ENCODE results near the gene ALDH3B2. TPM values are rescaled to one million over a fixed set of nuclear protein-coding genes. Genes with fewer than 3 reads are reported as not detected.
A peak's percentile ranks its signal among the peaks of the same experiment; 100 is the strongest.
"Not testable (repeated sequence)": the region's sequence is repeated elsewhere in the genome, so short reads cannot be mapped to it uniquely, and the experiment has no call there.

Gene ALDH3B2
- total RNA-seq, 8 experiments from 2014 or later: 0.08 to 0.57 (median 0.15) TPM; not detected in 4

DNA sequence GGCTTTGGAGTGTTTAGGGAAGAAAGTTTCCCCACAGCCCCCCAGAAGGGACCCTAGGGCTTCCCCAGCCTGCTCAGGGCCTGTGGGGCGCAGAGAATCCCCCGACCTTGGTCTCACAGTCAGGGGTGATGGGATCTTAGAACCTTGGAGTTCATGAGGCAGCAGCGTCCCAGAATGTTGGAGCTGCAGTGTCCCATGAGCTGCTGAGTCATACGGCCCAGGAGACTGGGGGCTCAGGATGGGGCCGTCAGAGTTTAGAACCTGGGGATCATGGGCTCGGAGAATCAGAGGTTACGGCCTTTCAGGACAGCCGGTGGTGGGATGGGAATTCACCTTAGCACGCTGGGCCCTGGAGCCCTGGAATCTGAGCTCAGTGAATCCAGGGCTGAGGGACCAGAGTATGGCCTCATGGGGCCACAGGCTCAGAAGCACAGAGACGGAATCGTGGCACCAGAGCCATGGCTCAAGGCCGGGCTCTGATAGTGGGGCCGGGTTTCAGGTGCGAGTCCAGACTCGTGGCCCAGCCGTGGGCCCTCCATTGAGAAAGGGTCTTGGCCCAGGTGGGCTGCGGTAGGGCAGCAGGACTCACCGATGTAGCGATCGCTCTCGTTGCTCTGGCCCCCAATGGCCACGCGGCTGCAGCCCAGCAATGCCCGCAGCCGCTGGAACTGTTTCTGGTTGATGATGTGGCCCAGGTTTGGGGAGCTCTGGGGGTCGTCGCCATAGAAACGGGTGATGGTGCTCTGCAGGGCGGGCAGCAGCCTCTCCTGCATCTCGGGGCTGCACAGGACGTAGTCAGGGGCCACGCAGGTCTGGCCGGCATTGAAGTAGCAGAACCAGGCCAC lies 9.5 kb downstream of the ALDH3B2 start:
- 60 to 81% (median 72%) methylated on average over 1 to 11 of the region's 33 CpGs; no CpG with 5 or more reads in 6 of the 10 experiments for WGBS, 10 experiments
- ATAC-seq (replicated peaks in 6 of 8): no peak
- Histone ChIP-seq H3K4me1 (replicated peaks in 1 of 2) (no peaks in the 10 kb centered on the region), H3K27ac (no peak overlapping the region), H3K4me3 (no peak overlapping the region)
- in situ Hi-C loops (cut with MboI; ENCODE audit: low pct_unique_long_range_greater_than_20kb in 2 of 9, low sequenced_read_pairs in 9 of 9, unreplicated experiment in 9 of 9): no loop called here

DNA sequence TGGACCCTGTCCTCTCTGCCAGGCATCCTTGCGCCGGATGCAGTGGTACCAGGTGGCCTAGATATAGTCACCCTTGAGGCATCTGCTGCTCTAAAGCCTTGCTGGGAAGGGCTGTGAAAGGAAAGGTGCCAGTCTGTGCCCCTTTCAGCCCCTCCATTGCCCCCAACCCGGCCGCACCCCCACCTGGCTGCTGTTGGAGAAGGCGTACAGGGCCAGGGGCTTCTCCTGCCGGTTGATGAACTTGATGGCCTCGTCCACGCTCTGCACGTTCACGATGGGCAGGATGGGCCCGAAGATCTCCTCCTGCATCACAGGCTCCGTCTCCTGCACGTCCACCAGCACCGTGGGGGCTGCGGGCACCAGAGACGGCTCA lies 10.2 kb downstream of the ALDH3B2 start:
- Histone ChIP-seq H3K27ac (no peak overlapping the region), H3K4me3 (no peak overlapping the region), H3K4me1 (replicated peaks in 1 of 2) (peaks cover 0 to 1% of the 10 kb centered on the region in 2 donors)
- in situ Hi-C loops (cut with MboI; ENCODE audit: low pct_unique_long_range_greater_than_20kb in 2 of 9, low sequenced_read_pairs in 9 of 9, unreplicated experiment in 9 of 9): no loop called here
- 92 to 100% methylated on average over 2 to 8 of the region's 16 CpGs; no CpG with 5 or more reads in 8 of the 10 experiments for WGBS, 10 experiments
- ATAC-seq (replicated peaks in 6 of 8): no peak

DNA sequence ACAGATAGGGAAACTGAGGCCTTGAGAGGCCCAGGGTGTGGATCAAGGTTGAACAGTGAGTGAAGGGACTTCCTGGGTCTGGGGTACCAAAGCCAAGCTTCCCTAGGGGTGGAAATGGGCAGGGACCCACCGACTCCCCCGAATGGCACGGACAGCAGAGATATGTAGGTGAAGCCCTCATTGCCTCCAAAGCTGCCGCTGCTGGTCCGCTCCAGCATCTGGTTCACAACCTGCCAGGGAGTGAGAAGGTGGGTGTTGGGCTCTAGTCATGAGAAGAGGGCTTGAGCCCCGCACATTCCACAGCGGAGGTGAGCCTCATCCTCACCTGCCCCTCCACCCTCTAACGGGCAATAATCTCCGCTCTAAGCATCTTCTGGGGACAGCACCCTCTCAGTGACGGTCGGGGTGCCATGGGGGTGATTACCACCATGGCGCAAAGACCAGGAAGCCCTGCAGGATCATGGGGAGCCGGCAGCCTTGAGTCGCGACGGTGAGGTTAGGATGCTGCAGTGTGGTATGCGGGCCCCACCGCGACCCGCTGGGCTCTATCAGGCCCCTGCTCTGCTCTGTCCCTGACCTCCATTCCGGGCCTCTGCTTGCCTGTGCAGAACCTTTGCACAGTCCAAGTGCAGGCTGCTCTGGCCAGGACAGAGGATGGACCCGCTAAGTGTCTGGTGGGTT lies 10.8 kb downstream of the ALDH3B2 start:
- no peak for ATAC-seq (replicated peaks in 6 of 8)
- no peak overlapping the region for H3K4me3 ChIP-seq
- H3K4me1 ChIP-seq (replicated peaks in 1 of 2): peaks cover 0 to 5% of the 10 kb centered on the region in 2 donors
- in situ Hi-C loops (cut with MboI; ENCODE audit: low pct_unique_long_range_greater_than_20kb in 2 of 9, low sequenced_read_pairs in 9 of 9, unreplicated experiment in 9 of 9): no loop called here
- H3K27ac ChIP-seq: no peak overlapping the region
- 40 to 93% (median 78%) methylated on average over 1 to 11 of the region's 22 CpGs; no CpG with 5 or more reads in 6 of the 10 experiments for WGBS, 10 experiments

DNA sequence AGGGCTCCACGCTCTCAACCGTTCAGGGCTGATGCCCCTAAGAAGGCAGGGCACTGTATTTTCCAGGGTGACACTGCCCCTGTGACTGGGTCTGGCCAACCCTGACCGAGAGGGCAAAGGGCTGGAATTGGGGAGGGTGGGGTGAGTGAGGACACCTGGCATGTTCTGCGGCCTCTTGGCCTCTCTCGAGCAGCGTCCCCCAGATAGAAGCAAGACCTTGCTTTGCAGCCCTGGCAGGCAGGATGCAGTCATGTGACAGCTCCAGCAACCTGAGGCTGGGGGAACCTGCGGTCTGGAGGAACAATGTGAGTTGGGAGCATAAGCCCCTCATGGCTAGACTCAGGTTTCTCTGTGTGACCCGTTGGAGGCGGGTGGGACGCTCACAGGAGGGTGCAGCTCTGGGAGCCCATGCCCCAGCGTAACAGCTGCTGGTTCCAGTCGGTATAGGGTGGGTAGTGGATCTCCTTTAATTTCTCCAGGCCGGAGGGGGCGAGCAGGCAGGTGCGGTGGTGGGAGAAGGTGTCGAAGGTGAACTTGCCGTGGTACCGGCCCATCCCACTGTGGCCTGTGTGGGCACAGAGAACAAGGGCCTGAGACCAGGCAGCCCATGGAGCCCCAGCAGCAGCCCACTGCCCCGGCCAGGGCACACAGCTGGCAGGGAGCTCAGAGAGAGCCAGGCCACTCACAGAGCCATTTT lies 11.4 kb downstream of the ALDH3B2 start:
- Histone ChIP-seq H3K4me1 (replicated peaks in 1 of 2) (peaks cover 0 to 5% of the 10 kb centered on the region in 2 donors), H3K4me3 (no peak overlapping the region), H3K27ac (no peak overlapping the region)
- in situ Hi-C loops (cut with MboI; ENCODE audit: low pct_unique_long_range_greater_than_20kb in 2 of 9, low sequenced_read_pairs in 9 of 9, unreplicated experiment in 9 of 9): no loop called here
- no peak for ATAC-seq (replicated peaks in 6 of 8)
- 76 to 100% (median 86%) methylated on average over 2 to 6 of the region's 19 CpGs; no CpG with 5 or more reads in 7 of the 10 experiments for WGBS, 10 experiments

DNA sequence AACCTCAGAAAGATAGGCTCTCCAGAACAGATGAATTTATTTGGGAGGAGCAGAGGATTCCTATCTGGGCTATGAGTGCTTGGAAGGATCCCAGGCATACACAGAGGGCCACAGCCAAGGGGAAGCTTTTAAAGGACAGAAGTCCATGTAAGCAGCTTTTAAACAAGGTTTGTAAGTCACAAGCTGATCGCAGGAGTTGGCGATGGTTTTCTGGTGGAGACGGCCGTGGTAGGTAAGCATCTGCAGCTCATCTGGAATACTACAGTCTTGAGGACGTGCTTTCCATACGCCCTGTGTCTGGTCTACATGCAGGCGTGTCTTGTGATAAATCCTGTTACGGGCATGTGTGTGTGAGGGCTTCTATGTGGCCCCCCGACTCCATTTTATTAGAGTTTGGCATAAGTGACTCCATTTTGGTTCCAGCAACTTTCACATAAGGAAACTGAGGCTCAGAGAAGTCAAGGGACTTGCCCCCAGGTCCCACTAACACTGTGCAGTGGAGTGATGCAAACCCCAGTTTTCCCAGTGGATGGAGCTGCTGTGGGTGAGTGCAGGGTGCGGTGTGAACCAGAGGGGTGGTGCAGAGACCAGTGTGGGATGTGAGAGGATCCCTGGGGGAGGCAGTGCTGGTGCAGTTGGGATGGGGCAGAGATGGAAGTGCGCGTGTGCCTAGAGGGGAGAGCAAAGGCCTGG lies 12.1 kb downstream of the ALDH3B2 start:
- WGBS, 10 experiments: 17 to 91% (median 83%) methylated on average over 1 to 6 of the region's 12 CpGs; no CpG with 5 or more reads in 3 of the 10 experiments
- peaks cover 0 to 5% of the 10 kb centered on the region in 2 donors for H3K4me1 ChIP-seq (replicated peaks in 1 of 2)
- ATAC-seq (replicated peaks in 6 of 8): no peak
- in situ Hi-C loops (cut with MboI; ENCODE audit: low pct_unique_long_range_greater_than_20kb in 2 of 9, low sequenced_read_pairs in 9 of 9, unreplicated experiment in 9 of 9): no loop called here
- H3K4me3 ChIP-seq: no peak overlapping the region
- H3K27ac ChIP-seq: no peak overlapping the region

DNA sequence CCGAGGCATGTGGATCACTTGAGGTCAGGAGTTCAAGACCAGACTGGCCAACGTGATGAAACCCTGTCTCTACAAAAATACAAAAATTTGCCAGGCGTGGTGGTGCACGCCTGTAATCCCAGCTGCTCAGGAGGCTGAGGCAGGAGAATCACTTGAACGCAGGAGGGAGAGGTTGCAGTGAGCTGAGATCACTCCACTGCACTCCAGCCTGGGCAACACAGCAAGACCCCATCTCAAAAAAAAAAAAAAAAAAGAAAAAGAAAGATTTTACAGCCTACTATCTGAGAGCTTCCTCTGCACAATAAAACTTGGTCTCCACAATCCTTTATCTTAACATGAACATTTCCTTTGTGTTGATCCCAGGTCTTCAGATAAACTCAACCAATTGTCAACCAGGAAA lies 13.7 kb downstream of the ALDH3B2 start:
- whole genome bisulfite sequencing, 10 experiments: 0 to 90% (median 66%) methylated on average over 1 to 5 of the region's 5 CpGs; no CpG with 5 or more reads in 2 of the 10 experiments
- H3K27ac ChIP-seq; in situ Hi-C loops (cut with MboI; ENCODE audit: low pct_unique_long_range_greater_than_20kb in 2 of 9, low sequenced_read_pairs in 9 of 9, unreplicated experiment in 9 of 9): not testable (repeated sequence)

DNA sequence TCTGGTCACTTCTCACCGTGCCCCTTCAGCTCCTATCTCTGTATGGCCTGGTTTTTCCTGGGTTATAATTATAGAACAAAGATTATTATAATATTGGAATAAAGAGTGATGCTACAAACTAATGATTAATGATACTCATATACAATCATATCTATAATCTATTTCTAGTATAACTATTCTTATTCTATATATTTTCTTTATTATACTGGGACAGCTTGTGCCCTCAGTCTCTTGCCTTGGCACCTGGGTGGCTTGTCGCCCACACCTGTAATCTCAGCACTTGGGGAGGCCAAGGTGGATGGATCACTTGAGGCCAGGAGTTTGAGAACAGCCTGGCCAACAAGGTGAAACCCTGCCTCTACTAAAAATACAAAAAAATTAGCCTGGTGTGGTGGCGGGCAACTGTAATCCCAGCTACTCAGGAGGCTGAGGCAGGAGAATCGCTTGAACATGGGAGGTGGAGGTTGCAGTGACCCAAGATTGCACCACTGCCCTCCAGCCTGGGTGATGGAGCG lies 14.7 kb downstream of the ALDH3B2 start:
- H3K27ac ChIP-seq; ATAC-seq (replicated peaks in 6 of 8); H3K4me1 ChIP-seq (replicated peaks in 1 of 2); H3K4me3 ChIP-seq; in situ Hi-C loops (cut with MboI; ENCODE audit: low pct_unique_long_range_greater_than_20kb in 2 of 9, low sequenced_read_pairs in 9 of 9, unreplicated experiment in 9 of 9): not testable (repeated sequence)
- 0 to 83% (median 56%) methylated on average over 1 to 4 of the region's 5 CpGs for WGBS, 10 experiments

More for the DNA sequence above, 13.7 kb downstream of the ALDH3B2 start:
- not testable (repeated sequence) for H3K4me3 ChIP-seq; ATAC-seq (replicated peaks in 6 of 8); H3K4me1 ChIP-seq (replicated peaks in 1 of 2)

DNA sequence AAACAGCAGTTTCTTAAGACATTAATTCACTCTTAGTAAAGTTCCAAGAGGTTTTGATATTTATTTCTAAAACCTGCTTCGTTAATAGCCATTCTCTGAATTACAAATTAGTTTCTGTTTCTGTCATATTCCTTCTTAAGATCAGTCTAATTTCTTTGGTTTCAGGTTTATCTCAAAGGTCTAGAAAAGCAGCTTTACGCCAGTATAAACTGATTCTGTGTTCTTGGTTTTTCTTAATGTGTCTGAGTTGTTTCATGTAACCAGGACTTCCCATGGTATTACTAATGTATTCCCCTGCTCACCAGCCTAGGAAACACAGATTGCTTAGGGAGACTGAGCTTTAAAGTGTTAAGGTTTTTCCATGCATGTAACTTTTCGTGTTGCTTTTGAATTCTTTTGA lies 17.1 kb downstream of the ALDH3B2 start:
- 11 to 81% (median 47%) methylated on average over 2 to 3 of the region's 3 CpGs; no CpG with 5 or more reads in 2 of the 10 experiments for WGBS, 10 experiments
- Histone ChIP-seq H3K4me1 (replicated peaks in 1 of 2) (peaks cover 4 to 10% of the 10 kb centered on the region in 2 donors), H3K4me3 (no peak overlapping the region), H3K27ac (no peak overlapping the region)
- in situ Hi-C loops (cut with MboI; ENCODE audit: low pct_unique_long_range_greater_than_20kb in 2 of 9, low sequenced_read_pairs in 9 of 9, unreplicated experiment in 9 of 9): no loop called here
- no peak for ATAC-seq (replicated peaks in 6 of 8)

DNA sequence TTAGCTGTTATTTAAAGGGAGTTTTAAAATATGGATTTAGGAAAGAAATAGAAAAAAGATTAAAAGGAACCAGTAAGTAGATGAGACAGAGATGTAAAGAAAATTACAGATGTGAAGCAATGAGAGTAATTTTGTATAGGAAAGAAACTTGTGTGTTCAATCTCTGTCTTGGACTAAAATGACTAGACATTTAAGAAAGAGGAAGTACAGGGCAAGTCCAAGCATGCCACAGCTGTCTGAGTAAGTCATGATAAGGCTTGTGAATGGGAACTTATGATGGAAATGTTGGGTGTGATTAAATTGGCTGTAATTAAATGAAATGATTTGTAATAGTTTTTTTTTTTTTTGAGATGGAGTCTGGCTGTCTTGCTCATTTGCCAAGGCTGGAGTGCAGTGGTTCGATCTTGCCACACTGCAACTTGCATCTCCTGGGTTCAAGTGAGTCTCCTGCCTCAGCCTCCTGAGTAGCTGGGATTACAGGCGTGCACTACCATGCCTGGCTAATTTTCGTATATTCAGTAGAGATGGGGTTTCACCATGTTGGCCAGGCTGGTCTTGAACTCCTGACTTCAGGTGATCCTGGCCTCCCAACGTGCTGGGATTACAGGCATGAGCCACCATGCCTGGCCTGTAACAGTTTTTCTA lies 18.0 kb downstream of the ALDH3B2 start:
- WGBS, 10 experiments: 10 to 88% (median 74%) methylated on average over 1 to 3 of the region's 4 CpGs; no CpG with 5 or more reads in 2 of the 10 experiments
- Histone ChIP-seq H3K4me3 (no peak overlapping the region), H3K27ac (no peak overlapping the region), H3K4me1 (replicated peaks in 1 of 2) (peaks cover 9 to 12% of the 10 kb centered on the region in 2 donors)
- in situ Hi-C loops (cut with MboI; ENCODE audit: low pct_unique_long_range_greater_than_20kb in 2 of 9, low sequenced_read_pairs in 9 of 9, unreplicated experiment in 9 of 9): no loop called here
- peak in 2 of 8 experiments; percentile 26 to 72 for ATAC-seq (replicated peaks in 6 of 8)

DNA sequence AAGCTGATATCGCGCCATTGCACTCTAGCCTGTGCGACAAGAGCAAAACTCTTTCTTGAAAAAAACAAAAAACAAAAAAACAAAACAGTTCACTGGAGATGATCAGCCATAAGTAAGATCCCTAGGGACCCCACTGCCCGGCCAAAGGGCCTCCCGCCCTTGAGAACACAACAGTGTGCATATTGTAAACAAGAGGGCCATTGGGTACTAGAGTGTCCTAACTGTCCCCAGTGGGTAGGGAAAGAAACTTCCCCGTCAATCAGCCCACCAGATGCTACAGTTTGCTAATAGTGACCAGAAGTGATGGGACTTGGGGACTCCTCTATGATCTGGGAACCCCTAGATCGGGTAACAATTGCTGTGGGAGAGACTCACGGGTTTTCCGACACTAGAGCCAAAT lies 20.2 kb downstream of the ALDH3B2 start:
- WGBS, 10 experiments: 20 to 100% (median 75%) methylated on average over 1 to 5 of the region's 9 CpGs; no CpG with 5 or more reads in 3 of the 10 experiments
- no peak overlapping the region for H3K4me3 ChIP-seq

DNA sequence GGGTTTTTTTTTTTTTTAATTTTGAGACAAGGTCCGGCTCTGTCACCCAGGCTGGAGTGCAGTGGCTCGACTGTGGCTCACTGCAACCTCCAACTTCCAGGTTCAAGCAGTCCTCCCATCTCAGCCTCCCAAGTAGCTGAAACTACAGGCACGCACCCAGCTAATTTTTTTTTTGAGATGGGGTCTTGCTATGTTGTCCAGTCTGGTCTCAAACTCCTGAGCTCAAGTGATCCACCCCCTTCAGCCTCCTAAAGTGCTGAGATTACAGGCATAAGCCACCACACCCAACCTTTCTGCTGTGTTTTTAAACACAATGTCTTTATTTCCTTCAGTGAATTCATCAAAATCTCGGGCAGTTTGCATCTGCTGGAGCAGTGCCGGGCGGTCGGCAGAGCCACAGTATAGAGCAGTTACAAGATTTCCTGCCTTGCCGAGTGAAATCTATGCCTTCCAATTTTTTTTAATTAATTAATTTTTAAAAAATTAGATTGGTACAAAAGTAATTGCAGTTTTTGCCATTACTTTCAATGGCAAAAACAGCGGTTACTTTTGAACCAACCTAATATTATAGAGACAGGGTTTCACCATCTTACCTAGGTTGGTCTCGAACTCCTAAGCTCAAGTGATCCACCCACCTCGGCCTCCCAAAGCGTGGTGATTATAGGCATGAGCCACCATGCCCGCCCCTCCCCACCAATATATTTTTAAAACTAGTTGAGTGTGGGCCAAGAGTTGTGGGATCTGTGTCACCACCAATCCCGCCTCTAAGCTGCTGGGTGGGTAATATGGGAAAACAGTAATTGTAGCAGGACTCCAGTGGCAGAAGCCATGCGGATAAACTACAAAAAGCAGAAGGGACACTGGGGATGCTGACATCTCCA lies 21.2 kb downstream of the ALDH3B2 start:
- Histone ChIP-seq H3K4me3 (no peak overlapping the region), H3K27ac (peak overlapping the region in 1 of 2 donors; percentile 3), H3K4me1 (replicated peaks in 1 of 2) (peaks cover 12 to 13% of the 10 kb centered on the region in 2 donors)
- ATAC-seq (replicated peaks in 6 of 8): no peak
- 61 to 99% (median 83%) methylated on average over 3 to 11 of the region's 15 CpGs for WGBS, 10 experiments
- in situ Hi-C loops (cut with MboI; ENCODE audit: low pct_unique_long_range_greater_than_20kb in 2 of 9, low sequenced_read_pairs in 9 of 9, unreplicated experiment in 9 of 9): no loop called here

More for the DNA sequence above, 20.2 kb downstream of the ALDH3B2 start:
- Histone ChIP-seq H3K4me1 (replicated peaks in 1 of 2) (peaks cover 13 to 16% of the 10 kb centered on the region in 2 donors), H3K27ac (no peak overlapping the region)
- in situ Hi-C loops (cut with MboI; ENCODE audit: low pct_unique_long_range_greater_than_20kb in 2 of 9, low sequenced_read_pairs in 9 of 9, unreplicated experiment in 9 of 9): no loop called here
- ATAC-seq (replicated peaks in 6 of 8): no peak
